SK-N-DZ (cell line): Measurements from ENCODE around the gene NPDC1.
"Not testable (repeated sequence)": the region's sequence is repeated elsewhere in the genome, so short reads cannot be mapped to it uniquely, and the experiment has no call there.

Experiments used
- DNase-seq: peaks from one replicate; pipeline ENCODE4 v3.0.0-alpha.2; 2015; ENCODE audit warnings: low spot score

Gene NPDC1

GRCh38 chr9:137011907-137012675, 33.9 kb downstream of the NPDC1 start:
- DNase-seq = no peak

- no peak for DNase-seq
Measured at GRCh38 chr9:137011156-137011555, 34.8 kb downstream of the NPDC1 start.

- DNase-seq = no peak
Measured at GRCh38 chr9:137009938-137010732, 35.8 kb downstream of the NPDC1 start.

- no peak for DNase-seq
Measured at GRCh38 chr9:137009217-137009616, 36.8 kb downstream of the NPDC1 start.

GRCh38 chr9:137008312-137008711, 37.7 kb downstream of the NPDC1 start:
- DNase-seq = no peak

GRCh38 chr9:137007816-137008270, 38.1 kb downstream of the NPDC1 start:
- no peak for DNase-seq

GRCh38 chr9:137007108-137007815, 38.7 kb downstream of the NPDC1 start:
- DNase-seq = no peak

GRCh38 chr9:137006116-137007003, 39.6 kb downstream of the NPDC1 start:
- no peak for DNase-seq

- not testable (repeated sequence) for DNase-seq
Measured at GRCh38 chr9:137004285-137004684, 41.7 kb downstream of the NPDC1 start.

GRCh38 chr9:137002646-137003041, 43.3 kb downstream of the NPDC1 start:
- no peak for DNase-seq

- DNase-seq = no peak
Measured at GRCh38 chr9:137001857-137002645, 43.9 kb downstream of the NPDC1 start.

GRCh38 chr9:137000177-137000930, 45.6 kb downstream of the NPDC1 start:
- DNase-seq = no peak

- DNase-seq = no peak
Measured at GRCh38 chr9:136997830-136998234, 48.1 kb downstream of the NPDC1 start.

GRCh38 chr9:136997371-136997770, 48.6 kb downstream of the NPDC1 start:
- no peak for DNase-seq

- DNase-seq = no peak
Measured at GRCh38 chr9:136996361-136997292, 49.4 kb downstream of the NPDC1 start, which contains the start of gene CLIC3. CLIC3 (minus strand) TSS chr9:136996568; CDS start chr9:136996543, 25 bp downstream.

GRCh38 chr9:136995772-136996311, 50.1 kb downstream of the NPDC1 start:
- DNase-seq = no peak

- no peak for DNase-seq
Measured at GRCh38 chr9:136995362-136995761, 50.6 kb downstream of the NPDC1 start.

GRCh38 chr9:136994888-136995230, 51.1 kb downstream of the NPDC1 start:
- DNase-seq = no peak
